Measurements from ENCODE around the gene TMEM131. TPM values are rescaled to one million over a fixed set of nuclear protein-coding genes. Genes with fewer than 3 reads are reported as not detected.

Gene TMEM131
- total and polyA plus RNA-seq, 10 of the 15 experiments (the other 5 are each of a cell fraction or from before 2014, with no cell fraction given) = 6.0 to 48.2 (median 23.2) TPM

DNA sequence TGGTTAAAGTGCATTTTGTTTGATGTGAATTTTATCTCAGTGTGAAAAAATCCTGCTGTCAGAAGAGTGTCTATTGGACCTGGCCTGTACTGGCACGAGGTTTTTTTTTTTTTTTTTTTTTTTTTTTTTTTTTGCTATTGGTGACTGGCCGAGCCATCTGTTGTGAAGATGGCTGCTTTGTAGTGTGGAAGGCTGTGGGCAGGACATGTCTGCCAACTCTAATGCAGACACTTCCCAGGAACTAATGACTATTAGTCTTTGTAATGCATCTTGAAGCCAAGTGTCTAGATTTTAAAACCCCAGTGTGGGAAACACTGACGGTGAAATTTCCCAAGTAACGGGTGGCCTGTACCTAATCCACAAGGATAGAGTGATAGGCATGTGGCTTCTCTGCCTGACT is 248.0 kb downstream of the TMEM131 start:
- Histone ChIP-seq H2AFZ (ENCODE audit: control insufficient read depth, low read depth, low read length) (no peak overlapping the region), H4K20me1 (ENCODE audit: control insufficient read depth, insufficient read depth) (no peaks in the 10 kb centered on the region), H3K36me3 (ENCODE audit: control insufficient read depth in 2 of 2, insufficient read depth in 2 of 2, low read length in 1 of 2) (0 out of 4 replicates have a peak, but pooled peaks cover 0 to 2% of the 10 kb centered on the region in 2 experiments), H3K4me1 (ENCODE audit: control insufficient read depth, insufficient read depth, low read length) (peaks cover 8% of the 10 kb centered on the region), H3K4me3 (no peak overlapping the region), H3K4me2 (ENCODE audit: control insufficient read depth, insufficient read depth) (no peak overlapping the region), H3K9me3 (replicated peaks; ENCODE audit: control insufficient read depth, insufficient read depth, low read length) (no peaks in the 10 kb centered on the region), H3K79me2 (ENCODE audit: control insufficient read depth, insufficient read depth, low read length) (no peaks in the 10 kb centered on the region), H3K9ac (ENCODE audit: control insufficient read depth, insufficient read depth, low read length) (no peak overlapping the region), H3K27ac (ENCODE audit: control insufficient read depth, insufficient read depth) (no peak overlapping the region), H3K27me3 (replicated peaks in 1 of 2; ENCODE audit: control insufficient read depth in 2 of 2, insufficient read depth in 2 of 2, low read length in 1 of 2) (no peaks in the 10 kb centered on the region)
- in situ Hi-C loops (cut with MboI) = no loop called here
- SMC1A ChIA-PET (ENCODE audit: uncharacterized antibody, unreplicated experiment) = interaction anchor here (1.0 kb wide), 1 partner anchor 48 kb away, joined by 4 read pairs; no protein-coding TSS in a partner anchor
- WGBS (ENCODE audit: insufficient coverage, insufficient replicate concordance, low lambda C conversion rate, missing lambda C conversion rate) = 82% methylated on average over 4 of the region's 4 CpGs
- POLR2A ChIA-PET = no interaction called here
- TF ChIP-seq POLR2AphosphoS5 (IDR thresholded peaks at IDR 0.05; ENCODE audit: low read length) (no peak), NR2F1 (conservative IDR thresholded peaks at IDR 0.05) (no peak)
- intact Hi-C loops (cut with micrococcal nuclease; ENCODE audit: unreplicated experiment) = loop anchor here (2.0 kb wide), 1 partner anchor 47 kb away; no protein-coding TSS in a partner anchor
- DNase-seq (ENCODE audit: low read depth, low spot score) (no peak), ATAC-seq (no peak), FAIRE-seq (no peak)
- BruUV-seq (replicated peaks) = no TSS peak
- RAD21 ChIA-PET (ENCODE audit: unreplicated experiment) = no interaction called here
- CTCF ChIA-PET = interaction anchor here (1.3 to 1.5 kb wide), 3 partner anchors 48 to 637 kb away, joined by 3 to 6 read pairs (median 3); no protein-coding TSS in a partner anchor

DNA sequence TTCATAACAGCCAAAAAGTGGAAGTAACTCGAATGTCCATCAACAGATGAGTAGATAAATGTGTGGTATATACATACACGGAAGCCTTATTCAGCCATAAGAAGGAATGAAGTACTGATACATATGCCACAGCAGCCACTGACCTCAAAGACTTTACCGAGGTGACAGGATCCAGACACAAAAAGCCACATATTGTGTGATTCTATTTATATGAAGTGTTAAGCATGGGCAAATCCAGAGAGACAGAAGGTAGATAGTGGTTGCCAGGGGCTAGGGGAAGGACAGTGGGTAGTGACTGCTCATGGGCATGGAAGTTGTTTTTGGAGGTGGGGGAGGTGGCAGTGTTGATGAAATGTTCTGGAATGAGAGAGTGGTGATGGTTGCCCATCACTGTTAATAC is 248.5 kb downstream of the TMEM131 start:
- ATAC-seq (no peak), FAIRE-seq (no peak), DNase-seq (ENCODE audit: low read depth, low spot score) (no peak)
- Histone ChIP-seq H3K79me2 (ENCODE audit: control insufficient read depth, insufficient read depth, low read length) (no peaks in the 10 kb centered on the region), H3K27me3 (replicated peaks in 1 of 2; ENCODE audit: control insufficient read depth in 2 of 2, insufficient read depth in 2 of 2, low read length in 1 of 2) (no peaks in the 10 kb centered on the region), H4K20me1 (ENCODE audit: control insufficient read depth, insufficient read depth) (no peaks in the 10 kb centered on the region), H3K4me2 (ENCODE audit: control insufficient read depth, insufficient read depth) (no peak overlapping the region), H3K27ac (ENCODE audit: control insufficient read depth, insufficient read depth) (no peak overlapping the region), H3K36me3 (ENCODE audit: control insufficient read depth in 2 of 2, insufficient read depth in 2 of 2, low read length in 1 of 2) (0 out of 4 replicates have a peak, but pooled peaks cover 0 to 2% of the 10 kb centered on the region in 2 experiments), H2AFZ (ENCODE audit: control insufficient read depth, low read depth, low read length) (no peak overlapping the region), H3K4me1 (ENCODE audit: control insufficient read depth, insufficient read depth, low read length) (peaks cover 8% of the 10 kb centered on the region), H3K9ac (ENCODE audit: control insufficient read depth, insufficient read depth, low read length) (no peak overlapping the region), H3K9me3 (replicated peaks; ENCODE audit: control insufficient read depth, insufficient read depth, low read length) (no peaks in the 10 kb centered on the region), H3K4me3 (no peak overlapping the region)
- WGBS (ENCODE audit: insufficient coverage, insufficient replicate concordance, low lambda C conversion rate, missing lambda C conversion rate) = 25% methylated on average over 3 of the region's 3 CpGs
- in situ Hi-C loops (cut with MboI) = no loop called here
- POLR2A ChIA-PET = no interaction called here
- intact Hi-C loops (cut with micrococcal nuclease; ENCODE audit: unreplicated experiment) = no loop called here
- BruUV-seq (replicated peaks) = no TSS peak
- RAD21 ChIA-PET (ENCODE audit: unreplicated experiment) = no interaction called here
- SMC1A ChIA-PET (ENCODE audit: uncharacterized antibody, unreplicated experiment) = no interaction called here
- CTCF ChIA-PET = interaction anchor here (1.3 to 1.4 kb wide), 2 partner anchors 47 to 638 kb away, joined by 3 read pairs; no protein-coding TSS in a partner anchor
- no peak for TF ChIP-seq SIN3A (IDR thresholded peaks at IDR 0.05; ENCODE audit: low read depth, low read length)
- TF ChIP-seq, protein P1, sequence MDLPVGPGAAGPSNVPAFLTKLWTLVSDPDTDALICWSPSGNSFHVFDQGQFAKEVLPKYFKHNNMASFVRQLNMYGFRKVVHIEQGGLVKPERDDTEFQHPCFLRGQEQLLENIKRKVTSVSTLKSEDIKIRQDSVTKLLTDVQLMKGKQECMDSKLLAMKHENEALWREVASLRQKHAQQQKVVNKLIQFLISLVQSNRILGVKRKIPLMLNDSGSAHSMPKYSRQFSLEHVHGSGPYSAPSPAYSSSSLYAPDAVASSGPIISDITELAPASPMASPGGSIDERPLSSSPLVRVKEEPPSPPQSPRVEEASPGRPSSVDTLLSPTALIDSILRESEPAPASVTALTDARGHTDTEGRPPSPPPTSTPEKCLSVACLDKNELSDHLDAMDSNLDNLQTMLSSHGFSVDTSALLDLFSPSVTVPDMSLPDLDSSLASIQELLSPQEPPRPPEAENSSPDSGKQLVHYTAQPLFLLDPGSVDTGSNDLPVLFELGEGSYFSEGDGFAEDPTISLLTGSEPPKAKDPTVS (IDR thresholded peaks at IDR 0.05; ENCODE audit: low read depth, low read length) = no peak
- TF ChIP-seq SKIL (IDR thresholded peaks at IDR 0.05; ENCODE audit: low read depth, poor library complexity, severe bottlenecking) = no peak
- TF ChIP-seq TCF3 (IDR thresholded peaks at IDR 0.05; ENCODE audit: borderline replicate concordance, insufficient read depth, low read depth, low read length) = no peak
- TF ChIP-seq SMC3 (IDR thresholded peaks at IDR 0.05; ENCODE audit: borderline replicate concordance, low read length) = no peak
- no peak for TF ChIP-seq RAD51 (IDR thresholded peaks at IDR 0.05)
- TF ChIP-seq NR2F1 (conservative IDR thresholded peaks at IDR 0.05) = no peak
- no peak for TF ChIP-seq MXI1 (IDR thresholded peaks at IDR 0.05; ENCODE audit: low read depth, low read length)
- no peak for TF ChIP-seq SUZ12 (IDR thresholded peaks at IDR 0.05; ENCODE audit: unreplicated experiment)
- TF ChIP-seq SRF (IDR thresholded peaks at IDR 0.05; ENCODE audit: low read depth in 2 of 2, low read length in 2 of 2) = no peak

Measured in GM12878 (cell line).